Ishikawa (cell line): ENCODE results near the gene TANC1.

Experiments
- CEBPB ChIP-seq: IDR thresholded peaks from 2 replicates; pipeline ENCODE4 v1.6.1; 2012
- CREB1 ChIP-seq: IDR thresholded peaks from 2 replicates; pipeline ENCODE4 v1.6.1; 2012; ENCODE audit warnings: low read depth
- EGR1 ChIP-seq: IDR thresholded peaks from 2 replicates; pipeline ENCODE4 v1.6.1; 2012
- EP300 ChIP-seq: IDR thresholded peaks from 2 replicates; pipeline ENCODE4 v1.6.1; 2012; ENCODE audit warnings: borderline replicate concordance
- FOXM1 ChIP-seq: IDR thresholded peaks from 2 replicates; pipeline ENCODE4 v1.6.1; 2012; ENCODE audit warnings: low read depth, borderline replicate concordance
- MAX ChIP-seq: IDR thresholded peaks from 2 replicates; pipeline ENCODE4 v1.6.1; 2012
- NFIC ChIP-seq: IDR thresholded peaks from 2 replicates; pipeline ENCODE4 v1.6.1; 2012
- RAD21 ChIP-seq: IDR thresholded peaks from 2 replicates; pipeline ENCODE4 v1.6.1; 2012; ENCODE audit warnings: low read depth
- REST ChIP-seq: IDR thresholded peaks from 2 replicates; pipeline ENCODE4 v1.6.1; 2012; ENCODE audit warnings: low read depth, mild to moderate bottlenecking
- TAF1 ChIP-seq: IDR thresholded peaks from 2 replicates; pipeline ENCODE4 v1.6.1; 2012; ENCODE audit warnings: low read depth, mild to moderate bottlenecking
- TCF12 ChIP-seq: IDR thresholded peaks from 2 replicates; pipeline ENCODE4 v1.6.1; 2012; ENCODE audit warnings: low read depth
- TEAD4 ChIP-seq: IDR thresholded peaks from 2 replicates; pipeline ENCODE4 v1.6.1; 2012
- USF1 ChIP-seq: IDR thresholded peaks from 2 replicates; pipeline ENCODE4 v1.6.1; 2012
- YY1 ChIP-seq: IDR thresholded peaks from 2 replicates; pipeline ENCODE4 v1.6.1; 2012; ENCODE audit warnings: low read depth
- ZBTB7A ChIP-seq: IDR thresholded peaks from 2 replicates; pipeline ENCODE4 v1.6.1; 2012; ENCODE audit warnings: low read depth

The TANC1 gene

GRCh38 chr2:159195697-159196096 lies 227.3 kb downstream of the TANC1 start:
- TF ChIP-seq REST (no peak), CREB1 (no peak), TCF12 (no peak), NFIC (no peak), EP300 (no peak), TAF1 (no peak), TEAD4 (no peak), ZBTB7A (no peak), YY1 (no peak), CEBPB (no peak), FOXM1 (no peak), MAX (no peak), USF1 (no peak), EGR1 (no peak), RAD21 (no peak)

- TF ChIP-seq REST (no peak), USF1 (no peak), EP300 (no peak), EGR1 (no peak), TAF1 (no peak), FOXM1 (no peak), MAX (no peak), YY1 (no peak), CEBPB (no peak), RAD21 (no peak), TEAD4 (no peak), NFIC (no peak), ZBTB7A (no peak), CREB1 (no peak), TCF12 (no peak)
Measured at GRCh38 chr2:159196393-159196925, 228.0 kb downstream of the TANC1 start.

GRCh38 chr2:159199236-159199635 lies 230.8 kb downstream of the TANC1 start:
- no peak for TF ChIP-seq MAX
- no peak for TF ChIP-seq EGR1
- TF ChIP-seq USF1, result no peak

GRCh38 chr2:159199761-159200465 lies 231.5 kb downstream of the TANC1 start:
- no peak for TF ChIP-seq EP300
- no peak for TF ChIP-seq YY1
- no peak for TF ChIP-seq TAF1
- TF ChIP-seq MAX, result no peak

- TF ChIP-seq NFIC, result no peak
- no peak for TF ChIP-seq MAX
- no peak for TF ChIP-seq USF1
Measured at GRCh38 chr2:159200498-159200897, 232.1 kb downstream of the TANC1 start.
